ENCODE data around the gene TACC2.
"Not testable (repeated sequence)": the region's sequence is repeated elsewhere in the genome, so short reads cannot be mapped to it uniquely, and the experiment has no call there.

TACC2 gene

DNA sequence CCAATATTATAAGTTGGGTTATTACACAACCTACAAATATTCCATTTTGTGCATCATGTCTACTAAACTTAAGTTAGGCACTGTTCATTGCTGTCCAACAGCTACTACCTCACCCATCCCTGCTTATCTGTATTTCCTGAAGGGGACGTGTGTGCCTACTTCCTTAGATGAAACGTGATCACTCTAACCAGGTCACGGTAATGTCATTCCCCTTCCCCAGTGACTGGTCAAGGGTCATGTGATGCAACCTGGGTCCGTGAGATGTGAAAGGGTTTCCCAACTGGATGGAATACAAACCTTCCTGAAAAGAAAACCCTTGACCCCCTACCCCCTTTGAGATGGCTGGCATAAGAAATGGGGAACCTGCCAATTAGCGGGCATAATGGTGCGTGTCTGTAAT, 12.4 kb upstream of the TACC2 start:
- Histone ChIP-seq H3K9ac (no peak overlapping the region), H3K4me3 (peak overlapping the region in 2 of 10 experiments; percentile 11 to 21; a peak in 2 of 20 replicates), H3K4me1 (peaks cover 12 to 29% (median 21%) of the 10 kb centered on the region in 10 experiments), H4K20me1 (peaks cover 3 to 30% (median 23%) of the 10 kb centered on the region in 11 experiments; a peak in 19 of 22 replicates), H3K27ac (no peak overlapping the region), H3K36me3 (peaks cover 6 to 25% (median 17%) of the 10 kb centered on the region in 11 experiments; a peak in 21 of 22 replicates), H3K4me2 (no peak overlapping the region), H3K27me3 (no peaks in the 10 kb centered on the region), H3K9me3 (replicated peaks in 1 of 11) (peaks cover 32 to 52% (median 43%) of the 10 kb centered on the region in 11 experiments)
- TF ChIP-seq Cebpa-rat (IDR thresholded peaks at IDR 0.05) = no peak

DNA sequence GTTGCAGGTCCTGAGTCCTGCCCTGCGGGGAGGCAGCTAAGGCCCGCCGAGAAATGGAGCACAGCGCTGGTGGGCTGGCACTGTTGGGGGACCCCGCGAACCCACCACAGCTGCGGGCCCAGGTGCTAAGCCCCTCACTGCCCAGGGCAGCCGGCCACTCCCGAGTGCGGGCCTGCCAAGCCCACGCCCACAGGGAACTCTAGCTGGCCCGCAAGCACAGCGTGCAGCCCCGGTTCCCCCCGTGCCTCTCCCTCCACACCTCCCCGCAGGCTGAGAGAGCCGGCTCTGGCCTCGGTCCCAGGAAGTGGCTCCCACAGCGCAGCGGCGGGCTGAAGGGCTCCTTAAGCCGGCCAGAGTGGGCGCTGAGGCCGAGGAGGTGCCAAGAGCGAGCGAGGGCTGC, 10.5 kb upstream of the TACC2 start:
- Histone ChIP-seq H3K4me2 (no peak overlapping the region), H3K9me3 (replicated peaks in 1 of 11) (peaks cover 35 to 62% (median 50%) of the 10 kb centered on the region in 11 experiments), H3K4me3 (no peak overlapping the region), H3K36me3 (peaks cover 0 to 7% (median 0%) of the 10 kb centered on the region in 11 experiments; a peak in 2 of 22 replicates), H3K27ac (no peak overlapping the region), H3K4me1 (peaks cover 5 to 16% (median 6%) of the 10 kb centered on the region in 10 experiments), H3K9ac (no peak overlapping the region), H4K20me1 (peaks cover 3 to 11% (median 9%) of the 10 kb centered on the region in 11 experiments; a peak in 19 of 22 replicates), H3K27me3 (no peaks in the 10 kb centered on the region)
- no peak for TF ChIP-seq Cebpa-rat (IDR thresholded peaks at IDR 0.05)

DNA sequence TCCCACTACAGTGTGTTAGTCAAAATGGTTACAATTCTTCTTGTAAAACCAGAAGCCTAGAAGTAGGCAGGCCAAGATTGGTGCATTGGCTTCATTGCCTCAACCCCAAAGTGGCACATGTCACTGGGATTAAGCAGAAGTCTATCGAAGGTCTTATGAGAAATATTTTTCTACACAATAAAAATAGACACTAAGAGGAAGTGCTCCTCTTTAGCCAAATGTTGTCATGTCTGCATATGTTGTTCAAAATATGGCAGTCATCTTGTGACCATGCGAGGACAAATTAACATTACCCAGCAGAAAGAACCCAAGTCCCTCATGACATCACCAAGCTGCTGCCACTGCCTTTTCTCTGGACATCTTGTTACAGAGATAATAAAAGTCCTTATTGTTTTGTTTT, 7.6 kb upstream of the TACC2 start:
- Histone ChIP-seq H3K9ac (no peak overlapping the region), H3K27me3 (no peaks in the 10 kb centered on the region), H3K4me1 (peaks cover 0 to 10% (median 0%) of the 10 kb centered on the region in 10 experiments; a peak in 4 of 20 replicates), H3K27ac (peak overlapping the region in 1 of 11 experiments; percentile 22; a peak in 1 of 22 replicates), H3K9me3 (replicated peaks in 1 of 11) (peaks cover 56 to 77% (median 67%) of the 10 kb centered on the region in 11 experiments), H4K20me1 (no peaks in the 10 kb centered on the region), H3K4me2 (peak overlapping the region in 2 of 11 experiments; percentile 14 to 15; a peak in 1 of 22 replicates), H3K4me3 (no peak overlapping the region), H3K36me3 (0 out of 22 replicates have a peak, but pooled peaks cover 0 to 3% (median 0%) of the 10 kb centered on the region in 11 experiments)
- TF ChIP-seq Cebpa-rat (IDR thresholded peaks at IDR 0.05) = no peak

DNA sequence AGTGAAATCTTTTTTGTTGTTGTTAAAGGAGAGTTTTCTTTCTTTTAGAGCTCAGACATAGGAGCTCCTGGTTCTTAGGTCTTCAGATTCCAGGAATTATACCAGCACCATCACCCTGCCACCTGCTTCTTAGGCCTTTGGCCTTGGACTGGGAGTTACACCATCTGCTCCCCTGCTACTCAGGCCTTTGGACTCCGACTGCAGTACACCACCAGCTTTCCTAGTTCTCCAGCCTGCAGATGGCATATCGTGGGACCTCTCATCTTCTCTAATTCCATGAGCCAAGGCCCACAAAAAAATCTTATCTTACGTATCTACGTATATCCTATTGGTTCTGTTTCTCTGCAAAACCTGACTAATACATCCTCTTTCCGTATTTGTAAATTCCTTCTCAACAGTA, 5.1 kb upstream of the TACC2 start:
- no peaks in the 10 kb centered on the region for H4K20me1 ChIP-seq

DNA sequence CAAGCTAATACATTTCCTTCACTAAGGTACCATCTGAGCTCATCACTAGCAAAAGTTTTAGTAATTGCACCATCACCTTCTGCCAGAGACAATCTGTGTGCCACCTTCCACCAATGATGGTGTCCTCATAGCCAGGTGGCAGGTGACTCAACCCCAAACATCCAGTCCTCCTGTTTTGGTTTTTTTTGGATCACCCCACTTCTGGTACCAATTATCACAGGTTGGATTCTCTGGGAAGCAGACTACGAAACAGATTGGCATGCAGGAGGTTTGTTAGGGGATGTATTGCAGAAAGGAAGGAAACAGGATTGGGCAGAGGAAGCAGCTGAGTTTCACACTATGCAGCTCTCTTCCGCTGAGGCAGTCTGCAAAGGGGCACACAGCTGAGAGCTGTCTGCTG, 4.5 kb upstream of the TACC2 start:
- no peak overlapping the region for H3K9ac ChIP-seq
- H3K9me3 ChIP-seq (replicated peaks in 1 of 11) = peaks cover 32 to 55% (median 45%) of the 10 kb centered on the region in 11 experiments
- H3K4me1 ChIP-seq = peaks cover 0 to 10% (median 0%) of the 10 kb centered on the region in 10 experiments; a peak in 4 of 20 replicates
- no peak overlapping the region for H3K4me2 ChIP-seq
- TF ChIP-seq Cebpa-rat (IDR thresholded peaks at IDR 0.05) = no peak
- H4K20me1 ChIP-seq = no peaks in the 10 kb centered on the region
- H3K4me3 ChIP-seq = no peak overlapping the region
- no peak overlapping the region for H3K27ac ChIP-seq
- H3K27me3 ChIP-seq = no peaks in the 10 kb centered on the region
- no peaks in the 10 kb centered on the region for H3K36me3 ChIP-seq

More for the DNA sequence above, 5.1 kb upstream of the TACC2 start:
- H3K27ac ChIP-seq = no peak overlapping the region
- no peaks in the 10 kb centered on the region for H3K27me3 ChIP-seq
- no peak for TF ChIP-seq Cebpa-rat (IDR thresholded peaks at IDR 0.05)
- no peak overlapping the region for H3K4me2 ChIP-seq
- H3K9me3 ChIP-seq (replicated peaks in 1 of 11) = peaks cover 33 to 56% (median 44%) of the 10 kb centered on the region in 11 experiments
- H3K36me3 ChIP-seq = no peaks in the 10 kb centered on the region
- no peak overlapping the region; a peak in 1 of 20 replicates for H3K4me3 ChIP-seq
- no peak overlapping the region for H3K9ac ChIP-seq
- H3K4me1 ChIP-seq = peaks cover 0 to 10% (median 0%) of the 10 kb centered on the region in 10 experiments; a peak in 4 of 20 replicates

DNA sequence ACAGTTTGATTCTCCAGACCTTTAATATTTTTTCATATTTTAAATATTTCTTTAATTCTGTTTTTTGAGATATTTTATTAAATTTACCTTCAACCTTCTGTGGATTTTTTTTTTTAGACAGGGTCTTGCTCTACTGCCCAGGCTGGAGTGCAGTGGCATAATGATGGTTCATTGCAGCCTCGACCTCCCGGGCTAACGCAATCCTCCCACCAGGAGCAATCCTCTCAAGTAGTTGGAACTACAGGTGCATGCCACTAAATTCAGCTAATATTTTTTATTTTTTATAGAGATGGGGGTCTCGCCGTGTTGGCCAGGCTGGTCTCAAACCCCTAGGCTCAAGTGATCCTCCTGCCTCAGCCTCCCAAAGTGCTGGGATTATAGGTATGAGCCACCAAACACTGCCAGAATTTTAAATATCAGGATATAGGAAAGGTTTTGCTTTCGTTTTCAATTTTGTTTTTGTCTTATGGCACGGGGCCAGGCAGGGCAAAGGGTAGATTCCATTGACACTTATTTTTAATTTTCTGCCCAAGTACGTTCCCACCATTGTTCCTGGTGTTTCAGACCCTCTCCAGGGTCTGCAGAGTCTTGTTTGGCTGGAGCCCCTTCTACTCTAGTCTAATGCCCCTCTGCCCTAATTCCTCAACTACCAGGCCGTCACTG, 1.2 kb downstream of the TACC2 start:
- Histone ChIP-seq H3K27ac (no peak overlapping the region), H4K20me1 (no peaks in the 10 kb centered on the region), H3K9ac (no peak overlapping the region), H3K27me3 (no peaks in the 10 kb centered on the region), H3K9me3 (replicated peaks in 1 of 11) (peaks cover 8 to 27% (median 13%) of the 10 kb centered on the region in 11 experiments; a peak in 19 of 22 replicates), H3K4me2 (no peak overlapping the region), H3K4me1 (no peaks in the 10 kb centered on the region), H3K4me3 (no peak overlapping the region), H3K36me3 (no peaks in the 10 kb centered on the region)
- TF ChIP-seq Cebpa-rat (IDR thresholded peaks at IDR 0.05) = no peak

DNA sequence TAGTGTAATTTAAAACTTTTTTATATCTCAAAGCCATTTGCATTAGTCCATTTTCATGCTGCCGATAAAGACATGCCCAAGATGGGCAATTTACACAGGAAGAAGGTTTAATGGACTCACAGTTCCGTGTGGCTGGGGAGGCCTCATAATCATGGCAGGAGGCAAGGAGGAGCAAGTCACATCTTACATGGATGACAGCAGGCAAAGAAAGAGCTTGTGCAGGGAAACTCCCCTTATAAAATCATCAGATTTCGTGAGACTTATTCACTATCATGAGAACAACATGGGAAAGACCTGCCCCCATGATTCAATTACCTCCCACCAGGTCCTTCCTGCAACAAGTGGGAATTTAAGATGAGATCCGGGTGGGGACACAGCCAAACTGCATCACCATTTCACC, 2.8 kb downstream of the TACC2 start:
- not testable (repeated sequence) for H3K27me3 ChIP-seq, H3K36me3 ChIP-seq, H3K9ac ChIP-seq, H4K20me1 ChIP-seq, H3K4me2 ChIP-seq, H3K4me1 ChIP-seq, H3K27ac ChIP-seq, H3K4me3 ChIP-seq
- peaks cover 0 to 13% (median 1%) of the 10 kb centered on the region in 11 experiments; a peak in 4 of 22 replicates for H3K9me3 ChIP-seq (replicated peaks in 1 of 11)

DNA sequence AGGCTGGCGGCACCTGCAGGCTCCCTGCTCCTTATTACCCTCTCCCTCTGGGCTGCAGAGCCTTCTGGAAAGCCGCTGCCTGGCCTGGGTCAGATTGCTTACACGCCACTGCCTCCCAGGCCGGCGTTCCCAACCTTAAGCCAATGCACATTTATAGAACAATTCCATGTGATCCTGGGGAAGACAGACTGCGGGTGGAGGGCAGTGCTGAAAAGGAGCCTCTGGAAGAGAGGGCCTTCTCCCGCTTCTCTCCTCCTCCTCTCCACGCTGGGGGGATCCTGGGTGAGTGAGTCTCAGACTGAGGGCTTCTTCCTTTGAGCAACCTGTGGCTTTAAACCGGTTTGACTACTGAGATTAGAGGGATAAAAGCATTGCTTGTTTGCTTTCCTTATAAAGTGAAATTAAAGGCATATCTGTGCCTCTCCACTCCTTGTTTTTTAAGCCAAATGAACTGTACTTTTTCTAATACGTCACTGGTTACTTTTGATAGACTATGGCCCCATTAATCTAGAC, 5.5 kb downstream of the TACC2 start:
- H3K27me3 ChIP-seq = no peaks in the 10 kb centered on the region
- H3K4me1 ChIP-seq = no peaks in the 10 kb centered on the region
- no peaks in the 10 kb centered on the region for H3K36me3 ChIP-seq
- no peak overlapping the region for H3K27ac ChIP-seq
- TF ChIP-seq Cebpa-rat (IDR thresholded peaks at IDR 0.05) = no peak
- peaks cover 0 to 7% (median 3%) of the 10 kb centered on the region in 11 experiments; a peak in 3 of 22 replicates for H3K9me3 ChIP-seq (replicated peaks in 1 of 11)
- H3K9ac ChIP-seq = no peak overlapping the region
- H3K4me2 ChIP-seq = no peak overlapping the region
- H3K4me3 ChIP-seq = no peak overlapping the region
- H4K20me1 ChIP-seq = no peaks in the 10 kb centered on the region

DNA sequence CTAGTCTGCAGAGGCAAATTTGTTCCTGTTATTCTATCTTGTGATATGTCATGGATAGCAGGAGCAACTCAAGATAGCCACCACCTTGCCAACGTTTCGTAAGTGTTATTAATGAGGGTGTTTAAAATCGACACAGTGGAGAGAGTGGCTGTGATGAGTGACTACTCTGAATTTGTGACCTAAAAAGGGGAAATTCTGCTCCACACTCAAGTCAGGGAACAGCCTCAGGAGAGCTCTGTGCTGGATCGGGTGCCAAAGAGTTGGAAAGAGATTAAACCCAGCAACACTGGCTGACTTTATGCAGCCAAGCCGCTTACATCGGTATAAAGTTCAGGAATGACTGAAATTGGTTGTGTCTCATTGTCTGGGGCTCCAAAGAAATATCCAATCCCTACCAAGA, 9.5 kb downstream of the TACC2 start:
- H3K27me3 ChIP-seq = no peaks in the 10 kb centered on the region

More for the DNA sequence above, 9.5 kb downstream of the TACC2 start:
- Histone ChIP-seq H3K9ac (no peak overlapping the region), H3K9me3 (replicated peaks in 1 of 11) (peaks cover 29 to 44% (median 37%) of the 10 kb centered on the region in 11 experiments), H3K4me1 (no peaks in the 10 kb centered on the region), H3K27ac (no peak overlapping the region), H4K20me1 (no peaks in the 10 kb centered on the region), H3K4me3 (no peak overlapping the region), H3K36me3 (no peaks in the 10 kb centered on the region), H3K4me2 (no peak overlapping the region)
- TF ChIP-seq Cebpa-rat (IDR thresholded peaks at IDR 0.05) = no peak

Data from BLaER1 treated with 17β-estradiol and CSF1 and Interleukin-3, amounts not matched to agents 10 nM and 100 nM (cell line).